Aorta (tissue), 5 donors: Measurements from ENCODE around the gene MAP3K9. TPM values are rescaled to one million over a fixed set of nuclear protein-coding genes. Genes with fewer than 3 reads are reported as not detected.

ENCODE experiments used
- ATAC-seq: fragments of 200-7000 bp; cut with Tn5 transposase; one replicate; pipeline ENCODE4 v1.9.1; 2022; ENCODE audit warnings: moderate library complexity; ENCODE audit not compliant: low FRiP score
- DNase-seq, 2 donors: peaks; one replicate each; pipeline ENCODE4 v3.0.0-alpha.2; 2020
- H3K27ac ChIP-seq, 2 donors: one replicate each; pipeline ENCODE4 v1.5.1; 2013; ENCODE audit warnings: low read length in 2 of 2, mild to moderate bottlenecking in 2 of 2, moderate library complexity in 2 of 2, control low read depth in 1 of 2, inconsistent platforms in 1 of 2, low read depth in 1 of 2
- H3K27me3 ChIP-seq, 2 donors: one replicate each; pipeline ENCODE4 v1.6.1; 2013; ENCODE audit warnings: control low read depth in 1 of 2, low read length in 1 of 2, mild to moderate bottlenecking in 1 of 2, moderate library complexity in 1 of 2; ENCODE audit not compliant: insufficient read depth in 2 of 2, control insufficient read depth in 1 of 2
- H3K36me3 ChIP-seq, 2 donors: one replicate each; pipeline ENCODE4 v1.6.1; 2013; ENCODE audit warnings: control low read depth in 1 of 2, low read length in 1 of 2, mild to moderate bottlenecking in 1 of 2; ENCODE audit not compliant: insufficient read depth in 2 of 2, control insufficient read depth in 1 of 2
- H3K4me1 ChIP-seq, 2 donors: one replicate each; pipeline ENCODE4 v1.6.1; 2013; ENCODE audit warnings: low read length in 2 of 2, control low read depth in 1 of 2, mild to moderate bottlenecking in 1 of 2, moderate library complexity in 1 of 2; ENCODE audit not compliant: insufficient read depth in 2 of 2, control insufficient read depth in 1 of 2
- H3K4me3 ChIP-seq, 2 donors: one replicate each; pipeline ENCODE4 v1.5.1; 2013; ENCODE audit warnings: low read length in 2 of 2, control low read depth in 1 of 2, mild to moderate bottlenecking in 1 of 2
- H3K9me3 ChIP-seq: one replicate; pipeline ENCODE4 v1.6.1; 2013; ENCODE audit warnings: mild to moderate bottlenecking, low read length; ENCODE audit not compliant: control insufficient read depth
- WGBS, 2 donors: extraction: QIAGEN DNeasy Blood & Tissue Kit; methylation state at CpG; one replicate each; pipeline ENCODE4 v1.1.7; 2013; 5-methylcytosine and 5-hydroxymethylcytosine counted together
- intact Hi-C, 2 donors: fragments of 100-400 bp; cut with DNase I; formaldehyde crosslinking; loops; one replicate each; pipeline versions ENCODE4 v1.14.2 to v1.15.0; 2022
- polyA plus RNA-seq, 2 donors: library from polyadenylated mRNA; stranded (reverse); fragments of 200-250 nt; gene quantifications; one replicate each; pipeline ENCODE4 v1.2.3, GENCODE V29; 2013
- total RNA-seq, 2 donors: library from RNA; stranded (reverse); fragmentation: NEBNext Ultra II Directional; extraction: Animal tissue kit (Norgen Biotek cat#: 25700); gene quantifications; one replicate each; pipeline ENCODE4 v1.2.1, GENCODE V29; 2021
- donor health status: healthy with polysubstance abuse.
- donor health status: Bipolar disorder and iron deficiency.
- donor health status: DM: no; HTN: no; CAD: no.
- donor health status: DM: no; HTN: no; CAD: no.
- donor health status: DM: yes; HTN: yes; CAD: no.

The MAP3K9 gene
- total and polyA plus RNA-seq, 4 donors = 0.20 to 1.5 (median 0.73) TPM

DNA sequence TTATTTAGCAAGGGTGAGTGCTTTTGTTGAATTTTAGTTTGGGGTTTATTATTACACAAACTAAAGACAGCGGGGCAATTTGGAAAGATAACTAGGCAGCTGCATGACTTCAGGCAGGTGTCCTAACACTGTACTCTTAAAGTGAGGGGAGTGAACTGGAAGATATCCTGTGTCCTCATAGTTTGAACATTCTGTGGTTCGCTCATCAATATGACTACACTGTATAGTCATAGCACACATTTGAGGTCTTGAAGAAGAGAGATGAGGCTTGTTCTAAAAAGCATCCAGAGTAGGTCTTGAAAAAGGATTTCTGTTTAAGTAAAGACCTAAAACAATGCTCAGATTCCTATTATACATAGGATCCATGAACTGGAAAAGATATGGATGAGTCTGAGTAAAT, 1.7 kb upstream of the MAP3K9 start:
- Histone ChIP-seq H3K27me3 (no peaks in the 10 kb centered on the region), H3K4me1 (no peaks in the 10 kb centered on the region), H3K36me3 (no peaks in the 10 kb centered on the region), H3K4me3 (no peak overlapping the region), H3K9me3 (no peaks in the 10 kb centered on the region), H3K27ac (no peak overlapping the region)
- intact Hi-C loops = loop anchor here (10.0 kb wide), 2 partner anchors 186 to 996 kb away; no protein-coding TSS in a partner anchor
- ATAC-seq (no peak), DNase-seq (no peak)
- 92 to 93% methylated on average over 2 of the region's 2 CpGs for WGBS, 2 donors

DNA sequence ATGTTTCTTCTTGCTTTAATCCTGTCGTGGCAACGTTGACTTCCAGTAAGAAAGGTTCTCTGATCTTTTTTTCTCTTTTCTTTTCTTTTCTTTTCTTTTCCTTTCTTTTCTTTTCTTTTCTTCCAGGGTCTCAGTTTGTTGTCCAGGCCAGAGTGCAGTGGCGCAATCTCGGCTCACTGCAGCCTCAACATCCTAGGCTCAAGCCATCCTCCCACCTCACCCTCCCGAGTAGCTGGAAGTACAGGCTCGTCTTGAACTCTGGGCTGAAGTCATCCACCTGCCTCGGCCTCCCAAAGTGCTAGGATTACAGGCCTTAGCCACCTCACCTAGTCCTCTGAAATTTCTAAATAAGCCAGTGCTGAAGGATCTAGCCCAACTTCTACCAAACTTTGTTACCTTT, 1.3 kb upstream of the MAP3K9 start:
- no peak overlapping the region for H3K4me3 ChIP-seq
- no peaks in the 10 kb centered on the region for H3K4me1 ChIP-seq
- WGBS, 2 donors = 55 to 62% methylated on average over 7 of the region's 7 CpGs
- no peaks in the 10 kb centered on the region for H3K36me3 ChIP-seq
- intact Hi-C loops = loop anchor here (10.0 kb wide), 2 partner anchors 186 to 996 kb away; no protein-coding TSS in a partner anchor
- DNase-seq (no peak), ATAC-seq (no peak)
- H3K27ac ChIP-seq = no peak overlapping the region
- no peaks in the 10 kb centered on the region for H3K27me3 ChIP-seq
- no peaks in the 10 kb centered on the region for H3K9me3 ChIP-seq

DNA sequence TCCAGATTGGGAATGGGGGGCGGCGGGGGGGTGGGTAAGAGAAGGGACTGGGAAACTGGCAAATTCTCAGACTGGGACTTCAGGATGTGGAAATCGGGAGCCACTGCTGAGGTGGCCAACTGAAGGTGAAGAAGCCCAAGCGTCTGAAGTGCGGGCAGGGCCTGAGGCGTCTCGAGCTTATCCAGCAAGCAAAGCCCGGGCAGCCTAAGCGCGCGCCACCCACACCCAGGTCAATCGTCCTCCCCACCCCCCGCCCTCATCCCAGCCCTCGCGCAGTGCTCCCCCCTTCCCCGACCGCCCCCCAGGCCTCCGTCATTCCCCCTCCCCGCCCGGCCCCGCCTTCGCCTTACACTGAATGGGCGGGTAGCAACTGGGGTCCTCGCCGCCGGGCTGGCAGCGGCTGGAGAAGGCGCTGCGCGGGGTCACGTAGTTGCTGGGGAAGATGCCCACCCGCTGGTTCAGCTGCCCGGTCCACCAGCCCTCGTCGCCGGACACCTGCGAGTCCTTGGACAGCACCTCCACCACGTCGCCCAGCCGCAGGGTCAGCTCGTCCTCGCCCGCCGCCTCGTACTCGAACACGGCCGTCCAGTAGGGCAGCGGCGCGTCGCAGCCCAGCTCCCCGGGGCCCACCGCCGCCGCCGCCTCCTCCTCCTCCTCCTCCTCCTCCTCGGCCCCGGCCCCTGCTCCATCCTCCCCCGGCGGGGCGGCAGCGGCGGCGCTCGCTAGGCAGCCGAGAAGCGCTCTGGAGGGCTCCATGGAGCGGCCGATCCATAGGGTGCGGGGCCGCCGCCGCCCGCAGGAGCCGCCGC, 693 bp downstream of the MAP3K9 start:
- 1 to 2% methylated on average over 37 to 77 of the region's 77 CpGs for WGBS, 2 donors
- Histone ChIP-seq H3K9me3 (no peaks in the 10 kb centered on the region), H3K27me3 (no peaks in the 10 kb centered on the region), H3K4me1 (no peaks in the 10 kb centered on the region), H3K4me3 (peak overlapping the region; percentile 50), H3K36me3 (no peaks in the 10 kb centered on the region), H3K27ac (no peak overlapping the region)
- peak; percentile 54 to 77 for DNase-seq
- intact Hi-C loops = no loop called here
- peak; percentile 30 for ATAC-seq

DNA sequence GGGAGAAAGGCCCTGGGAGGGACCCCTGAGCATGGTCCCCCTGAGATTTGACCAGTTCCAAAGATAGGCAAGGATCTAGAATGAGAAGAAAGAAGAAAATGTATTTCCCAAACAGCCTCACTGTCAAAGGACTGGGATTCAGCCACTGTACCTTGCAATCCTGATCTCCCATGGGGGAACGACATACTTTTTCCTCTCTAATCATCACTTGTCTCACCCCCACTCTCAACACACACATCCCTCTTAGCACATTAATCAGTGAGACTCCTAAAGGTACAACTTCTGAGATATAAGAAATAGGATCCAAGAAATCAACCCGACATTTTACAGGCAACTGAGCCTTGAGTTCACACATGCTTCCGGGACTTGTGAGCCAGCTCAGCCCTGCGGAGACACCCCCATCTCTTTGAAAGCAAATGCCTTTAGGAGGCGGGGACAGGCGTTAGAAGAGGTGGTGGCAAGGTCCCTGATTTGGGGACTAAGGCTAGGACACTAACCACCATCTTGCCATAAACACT, 1.4 kb downstream of the MAP3K9 start:
- no peaks in the 10 kb centered on the region for H3K27me3 ChIP-seq
- H3K27ac ChIP-seq = no peak overlapping the region
- DNase-seq (no peak), ATAC-seq (no peak)
- 16 to 18% methylated on average over 6 of the region's 6 CpGs for WGBS, 2 donors
- no peaks in the 10 kb centered on the region for H3K9me3 ChIP-seq
- H3K4me3 ChIP-seq = no peak overlapping the region
- no peaks in the 10 kb centered on the region for H3K4me1 ChIP-seq
- intact Hi-C loops = no loop called here
- no peaks in the 10 kb centered on the region for H3K36me3 ChIP-seq

DNA sequence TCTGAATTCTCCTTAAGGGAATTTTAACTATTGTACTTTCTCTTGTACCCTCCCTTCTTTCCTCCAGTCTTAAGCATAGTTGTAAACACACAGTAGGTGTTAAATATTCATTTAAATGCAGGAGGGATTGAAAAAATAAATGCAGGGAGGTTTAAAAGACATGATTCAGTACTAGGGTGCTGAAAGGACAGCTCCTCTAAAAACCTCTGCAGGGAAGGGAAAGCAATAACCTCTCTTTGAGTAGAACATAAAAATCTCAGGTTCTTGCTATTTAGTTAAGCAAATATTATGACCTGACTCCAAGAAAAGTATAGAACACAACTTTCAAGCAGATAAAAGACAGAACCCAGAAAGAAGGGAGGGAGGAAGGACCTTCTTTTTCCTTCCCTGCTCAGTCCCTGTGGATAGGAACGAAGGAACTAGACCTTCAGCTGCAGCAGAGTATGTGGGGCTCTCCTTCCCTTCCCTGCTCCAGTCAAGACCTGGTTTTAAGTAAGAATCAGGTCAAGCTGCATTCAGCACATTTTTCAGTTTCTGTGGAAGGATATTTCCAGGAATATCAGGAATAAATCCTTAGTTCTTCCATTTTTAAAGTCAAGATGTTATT, 4.7 kb downstream of the MAP3K9 start:
- no peaks in the 10 kb centered on the region for H3K27me3 ChIP-seq
- no peak for ATAC-seq

DNA sequence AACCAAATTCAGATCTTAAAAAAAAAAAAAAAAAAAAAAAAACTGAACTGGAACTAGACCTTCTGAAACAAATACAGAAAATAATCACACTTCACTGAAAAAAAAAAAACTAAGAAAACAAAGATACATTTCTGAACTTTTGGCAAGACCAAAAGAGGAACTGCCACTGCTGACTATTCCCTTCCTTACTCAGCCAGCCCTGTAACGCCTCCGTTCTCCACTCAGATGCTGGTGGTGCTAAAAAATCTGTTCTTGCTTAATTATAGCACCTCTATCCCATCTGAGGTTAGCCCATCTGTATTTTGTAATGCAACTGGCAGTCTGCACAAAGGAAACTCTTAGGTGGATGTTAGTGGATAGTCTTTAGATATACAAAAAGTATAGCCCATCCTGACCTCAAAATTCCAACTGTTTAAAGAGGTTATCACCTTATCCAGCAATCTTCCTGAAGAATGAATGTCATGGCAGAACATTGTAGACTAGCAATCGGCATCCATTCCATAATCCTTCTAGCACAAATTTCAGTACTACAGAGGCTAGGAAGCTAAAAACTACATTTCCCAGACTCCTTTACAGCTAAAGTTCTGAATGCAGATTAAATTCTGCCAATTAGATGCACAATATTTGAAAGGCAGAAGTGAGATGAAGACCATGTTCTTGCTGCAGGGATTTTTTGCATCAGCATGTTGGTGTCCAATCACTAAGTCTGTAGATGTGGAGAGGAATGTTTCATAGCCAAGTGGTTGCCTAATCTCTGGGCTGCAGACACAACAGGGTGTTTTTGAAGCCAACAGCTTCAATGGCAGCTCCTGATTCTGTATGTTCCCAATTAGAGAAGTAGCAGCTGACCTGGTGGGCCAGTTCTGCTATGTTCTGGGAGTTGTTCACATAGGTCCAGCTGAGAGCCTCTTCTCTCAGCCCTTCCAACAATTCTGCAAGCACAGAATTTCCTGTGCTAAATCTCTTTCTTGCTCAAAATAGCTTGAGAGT, 5.7 kb downstream of the MAP3K9 start:
- ATAC-seq = no peak
- no peaks in the 10 kb centered on the region for H3K36me3 ChIP-seq
- intact Hi-C loops = no loop called here
- H3K4me3 ChIP-seq = no peak overlapping the region
- DNase-seq = no peak
- WGBS, 2 donors = 82 to 83% methylated on average over 3 of the region's 3 CpGs
- no peaks in the 10 kb centered on the region for H3K9me3 ChIP-seq
- H3K4me1 ChIP-seq = no peaks in the 10 kb centered on the region
- H3K27me3 ChIP-seq = no peaks in the 10 kb centered on the region
- no peak overlapping the region for H3K27ac ChIP-seq

More for the DNA sequence above, 4.7 kb downstream of the MAP3K9 start:
- no peaks in the 10 kb centered on the region for H3K9me3 ChIP-seq
- H3K4me1 ChIP-seq = no peaks in the 10 kb centered on the region
- no peaks in the 10 kb centered on the region for H3K36me3 ChIP-seq
- no peak overlapping the region for H3K27ac ChIP-seq
- WGBS, 2 donors = 64 to 73% methylated on average over 1 of the region's 1 CpG
- H3K4me3 ChIP-seq = no peak overlapping the region
- DNase-seq = no peak
- intact Hi-C loops = no loop called here

DNA sequence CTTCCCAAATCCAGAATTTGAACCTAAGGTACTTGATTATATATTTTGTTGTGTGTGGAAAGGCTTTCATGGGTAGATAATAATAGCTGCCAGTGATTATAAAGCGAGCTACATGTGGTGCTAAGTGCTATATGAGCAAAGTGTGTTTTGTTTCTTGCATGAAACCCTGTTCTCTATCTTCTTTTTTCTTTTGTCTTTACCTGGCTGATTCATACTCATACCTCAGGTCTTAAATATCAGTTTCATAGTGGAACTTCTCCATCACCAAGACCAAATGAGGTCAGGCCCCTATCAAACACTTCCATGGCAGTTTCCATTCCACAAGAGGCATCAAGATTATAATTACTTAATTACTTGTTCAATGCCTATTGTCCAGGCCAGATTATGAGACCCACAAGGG, 6.9 kb downstream of the MAP3K9 start:
- H3K27me3 ChIP-seq = no peaks in the 10 kb centered on the region
- no peaks in the 10 kb centered on the region for H3K9me3 ChIP-seq
- H3K27ac ChIP-seq = no peak overlapping the region
- DNase-seq (no peak), ATAC-seq (no peak)
- intact Hi-C loops = no loop called here
- WGBS, 2 donors = 78 to 82% methylated on average over 1 of the region's 1 CpG
- no peak overlapping the region for H3K4me3 ChIP-seq
- no peaks in the 10 kb centered on the region for H3K36me3 ChIP-seq
- H3K4me1 ChIP-seq = no peaks in the 10 kb centered on the region

DNA sequence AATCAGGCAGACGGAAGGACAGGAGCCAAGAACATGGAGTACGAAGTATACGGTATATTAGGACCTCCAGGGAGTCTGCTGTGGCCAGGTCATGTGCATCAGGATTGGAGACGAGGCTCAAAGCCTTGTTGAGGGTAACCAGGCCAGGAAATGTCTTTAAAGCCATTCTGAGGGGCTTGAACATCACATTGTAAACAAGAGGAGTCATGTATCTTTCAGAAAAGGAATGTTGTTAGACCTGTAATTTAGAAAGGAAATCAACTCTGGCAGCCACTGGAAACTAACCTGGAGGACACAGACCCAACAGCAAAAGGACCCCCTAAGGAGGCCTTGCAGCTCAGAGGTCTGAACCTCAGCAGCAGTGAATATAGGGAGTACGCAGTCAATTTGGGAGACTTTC, 7.5 kb downstream of the MAP3K9 start:
- Histone ChIP-seq H3K27me3 (no peaks in the 10 kb centered on the region), H3K27ac (no peak overlapping the region), H3K4me1 (no peaks in the 10 kb centered on the region), H3K4me3 (no peak overlapping the region), H3K36me3 (no peaks in the 10 kb centered on the region), H3K9me3 (no peaks in the 10 kb centered on the region)
- DNase-seq (no peak), ATAC-seq (no peak)
- WGBS, 2 donors = 75 to 86% methylated on average over 5 of the region's 5 CpGs
- intact Hi-C loops = no loop called here
